H1 (cell line): ENCODE measurements around the gene MAGI3. TPM values are rescaled to one million over a fixed set of nuclear protein-coding genes. Genes with fewer than 3 reads are reported as not detected.

Experiments
- ATF3 ChIP-seq: IDR thresholded peaks from 2 replicates; pipeline ENCODE4 v1.6.1; 2011; ENCODE audit warnings: low read depth, mild to moderate bottlenecking, low read length; ENCODE audit not compliant: insufficient read depth
- KDM1A ChIP-seq: fragments of 200-600, 300-600 bp; sonication (generic); IDR thresholded peaks from 2 replicates; pipeline ENCODE4 v1.7.1; 2016; ENCODE audit warnings: mild to moderate bottlenecking, low read length, borderline replicate concordance
- KDM4A ChIP-seq: IDR thresholded peaks from one replicate; pipeline ENCODE4 v1.7.1; 2012; ENCODE audit warnings: low read depth, mild to moderate bottlenecking, moderate library complexity, low read length, inconsistent platforms; ENCODE audit not compliant: severe bottlenecking
- RAD21 ChIP-seq, 2 experiments: IDR thresholded peaks in 1 of 2; conservative IDR thresholded peaks in 1 of 2; 2 replicates each; pipeline ENCODE4 v1.6.1; 2011; ENCODE audit warnings: low read depth in 2 of 2, low read length in 2 of 2, improper control_type of control experiment in 1 of 2, inconsistent platforms in 1 of 2, mild to moderate bottlenecking in 1 of 2, moderate library complexity in 1 of 2
- SP4 ChIP-seq: IDR thresholded peaks from 2 replicates; pipeline ENCODE4 v1.6.1; 2012; ENCODE audit warnings: low read length, inconsistent platforms
- SUZ12 ChIP-seq: fragments of 200-600 bp; sonication (generic); IDR thresholded peaks from 2 replicates; pipeline ENCODE4 v1.6.1; 2012; ENCODE audit warnings: mild to moderate bottlenecking, inconsistent platforms, low read length, moderate library complexity, mixed read lengths
- polyA plus RNA-seq, 7 experiments: library from polyadenylated mRNA; depleted of rRNA in 3 of 7; stranded (reverse) in 5 of 7; unstranded in 2 of 7; fragments of >200 nt in 5 of 7; fragments of 200-250 nt in 2 of 7; gene quantifications; 1 replicate in 5 of 7; 2 replicates in 1 of 7; 4 replicates in 1 of 7; pipeline versions ENCODE4 v1.2.1 to v1.2.3, GENCODE V29; 2011 to 2013; ENCODE audit warnings: missing spikeins in 2 of 7, mixed read lengths in 2 of 7
- total RNA-seq: library from RNA; stranded (reverse); fragmentation: NEBNext Ultra II Directional; extraction: Animal tissue kit (Norgen Biotek cat#: 25700); gene quantifications from 2 replicates; pipeline ENCODE4 v1.2.1, GENCODE V29; 2021
- TF ChIP-seq, protein P1 (sequence below): IDR thresholded peaks from 2 replicates; pipeline ENCODE4 v1.6.1; 2012; ENCODE audit warnings: inconsistent platforms

The MAGI3 gene
- total and polyA plus RNA-seq, 2 of the 8 experiments (the other 6 are each of a cell fraction or from before 2014, with no cell fraction given), result 2.3 to 7.8 TPM

DNA sequence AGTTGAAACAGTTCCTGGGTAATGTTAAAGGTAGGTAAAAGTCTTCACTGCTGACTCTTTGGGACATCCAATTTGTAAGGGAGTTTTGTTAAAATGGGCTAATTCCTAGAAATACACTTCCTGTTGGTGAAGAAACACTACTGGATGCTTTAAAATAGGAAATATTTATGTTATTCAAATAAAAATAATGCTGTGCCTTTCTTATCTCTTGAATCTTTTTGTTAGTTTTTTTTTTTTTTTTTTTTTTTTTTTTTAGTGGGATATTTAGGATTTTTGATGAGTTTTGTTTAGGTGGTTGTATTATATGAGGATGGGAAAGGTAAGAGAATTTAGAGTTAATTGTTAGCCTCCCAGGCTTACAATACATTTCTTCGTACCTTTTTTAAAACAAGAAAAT, 4.5 kb downstream of the MAGI3 start (continued):
- TF ChIP-seq KDM1A, result no peak
- no peak for TF ChIP-seq SUZ12
- no peak for TF ChIP-seq KDM4A
- no peak for TF ChIP-seq SP4
- no peak for TF ChIP-seq ATF3
- no peak for TF ChIP-seq RAD21 (IDR thresholded peaks at IDR 0.05 in 1 of 2, conservative IDR thresholded peaks at IDR 0.05 in 1 of 2; ENCODE audit: low read depth in 2 of 2, low read length in 2 of 2)
- TF ChIP-seq, protein P1, sequence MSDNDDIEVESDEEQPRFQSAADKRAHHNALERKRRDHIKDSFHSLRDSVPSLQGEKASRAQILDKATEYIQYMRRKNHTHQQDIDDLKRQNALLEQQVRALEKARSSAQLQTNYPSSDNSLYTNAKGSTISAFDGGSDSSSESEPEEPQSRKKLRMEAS, result no peak
